ENCODE results near the gene ZNF286A. TPM values are rescaled to one million over a fixed set of nuclear protein-coding genes. Genes with fewer than 3 reads are reported as not detected.

The ZNF286A gene
- total and polyA plus RNA-seq, 2 donors (not counting 3 experiments of a cell fraction or from before 2014, with no cell fraction given) = 11.7 to 46.5 TPM

- Histone ChIP-seq H3K4me1 (ENCODE audit: control insufficient read depth, extremely low read depth, insufficient read depth, low read length) (peaks cover 13% of the 10 kb centered on the region), H4K20me1 (replicated peaks; ENCODE audit: control insufficient read depth, extremely low read depth, insufficient read depth, low read length) (no peaks in the 10 kb centered on the region), H3K4me3 (replicated peaks in 1 of 3; ENCODE audit: insufficient read depth in 1 of 3, low read depth in 1 of 3, low read length in 3 of 3) (no peak overlapping the region), H3K4me2 (ENCODE audit: insufficient read depth, low read length) (no peak overlapping the region), H3K9me3 (replicated peaks; ENCODE audit: control insufficient read depth, insufficient read depth, low read length) (no peaks in the 10 kb centered on the region), H3K27me3 (ENCODE audit: control insufficient read depth in 2 of 2, insufficient read depth in 2 of 2, low read length in 2 of 2) (no peaks in the 10 kb centered on the region), H3K9ac (replicated peaks; ENCODE audit: extremely low read depth, insufficient read depth, low read length) (no peak overlapping the region), H3K27ac (ENCODE audit: insufficient read depth, low read depth, low read length) (peak overlapping the region; percentile 42), H3K9me1 (replicated peaks; ENCODE audit: control insufficient read depth, extremely low read depth, insufficient read depth, low read length) (no peaks in the 10 kb centered on the region), H3K36me3 (ENCODE audit: control insufficient read depth in 2 of 2, extremely low read depth in 1 of 2, insufficient read depth in 2 of 2, low read length in 2 of 2) (no peaks in the 10 kb centered on the region), H2AFZ (ENCODE audit: low read depth, low read length) (no peak overlapping the region), H3K79me2 (ENCODE audit: control insufficient read depth, insufficient read depth, low read length) (no peaks in the 10 kb centered on the region)
- ChIA-PET CTCF (no interaction called here), POLR2A (no interaction called here)
- peak; percentile 67 for FAIRE-seq
- no TSS peak for BruUV-seq (replicated peaks)
- intact Hi-C loops (cut with micrococcal nuclease) = no loop called here
- dilution Hi-C loops (cut with MboI; ENCODE audit: extremely low pct_ligation_motif_present, low sequenced_read_pairs) = no loop called here
- peak; percentile 86 for DNase-seq (ENCODE audit: low read depth, low spot score)
- TF ChIP-seq CTCF (IDR thresholded peaks at IDR 0.05; ENCODE audit: extremely low read depth in 1 of 2, insufficient read depth in 1 of 2, low read depth in 1 of 2, low read length in 2 of 2) = no peak
- no peak for TF ChIP-seq POLR2AphosphoS5 (IDR thresholded peaks at IDR 0.05; ENCODE audit: insufficient read depth, low read depth, low read length)
- TF ChIP-seq POLR2A (IDR thresholded peaks at IDR 0.05; ENCODE audit: low read depth, low read length) = no peak
- TF ChIP-seq EZH2 (IDR thresholded peaks at IDR 0.05; ENCODE audit: borderline replicate concordance, low read depth, low read length, severe bottlenecking) = no peak
- no peak for TF ChIP-seq GATA2 (IDR thresholded peaks at IDR 0.05; ENCODE audit: insufficient read depth, insufficient read length, low read depth, low read length)
- TF ChIP-seq MAX (IDR thresholded peaks at IDR 0.05; ENCODE audit: insufficient read depth, insufficient read length) = no peak
- no peak for TF ChIP-seq MYC (IDR thresholded peaks at IDR 0.05; ENCODE audit: low read depth, low read length)
- TF ChIP-seq FOS (IDR thresholded peaks at IDR 0.05; ENCODE audit: borderline replicate concordance, insufficient read depth, low read length) = no peak
- TF ChIP-seq JUN (IDR thresholded peaks at IDR 0.05; ENCODE audit: borderline replicate concordance, insufficient read depth, insufficient read length, low read depth) = no peak
These were observed 39.5 kb upstream of the ZNF286A start for GRCh38 chr17:15660077-15660476.

Data from endothelial cell of umbilical vein (primary cell).